ENCODE measurements around the gene DLD. TPM values are rescaled to one million over a fixed set of nuclear protein-coding genes. Genes with fewer than 3 reads are reported as not detected.
A peak's percentile ranks its signal among the peaks of the same experiment; 100 is the strongest.
"Not testable (repeated sequence)": the region's sequence is repeated elsewhere in the genome, so short reads cannot be mapped to it uniquely, and the experiment has no call there.

DLD gene
- total and polyA plus RNA-seq, 3 donors from 2014 or later = 50.2 to 63.7 (median 57.3) TPM

- Histone ChIP-seq H3K9me3 (no peaks in the 10 kb centered on the region), H3K36me3 (ENCODE audit: low read depth, missing control alignments) (no peaks in the 10 kb centered on the region), H3K4me1 (peaks cover 18% of the 10 kb centered on the region), H3K27ac (no peak overlapping the region), H3K27me3 (no peaks in the 10 kb centered on the region), H3K4me3 (no peak overlapping the region)
- 85 to 87% methylated on average over 10 of the region's 10 CpGs for WGBS, 2 donors
- TF ChIP-seq POLR2A (IDR thresholded peaks at IDR 0.05) = no peak
- TF ChIP-seq, protein P1, sequence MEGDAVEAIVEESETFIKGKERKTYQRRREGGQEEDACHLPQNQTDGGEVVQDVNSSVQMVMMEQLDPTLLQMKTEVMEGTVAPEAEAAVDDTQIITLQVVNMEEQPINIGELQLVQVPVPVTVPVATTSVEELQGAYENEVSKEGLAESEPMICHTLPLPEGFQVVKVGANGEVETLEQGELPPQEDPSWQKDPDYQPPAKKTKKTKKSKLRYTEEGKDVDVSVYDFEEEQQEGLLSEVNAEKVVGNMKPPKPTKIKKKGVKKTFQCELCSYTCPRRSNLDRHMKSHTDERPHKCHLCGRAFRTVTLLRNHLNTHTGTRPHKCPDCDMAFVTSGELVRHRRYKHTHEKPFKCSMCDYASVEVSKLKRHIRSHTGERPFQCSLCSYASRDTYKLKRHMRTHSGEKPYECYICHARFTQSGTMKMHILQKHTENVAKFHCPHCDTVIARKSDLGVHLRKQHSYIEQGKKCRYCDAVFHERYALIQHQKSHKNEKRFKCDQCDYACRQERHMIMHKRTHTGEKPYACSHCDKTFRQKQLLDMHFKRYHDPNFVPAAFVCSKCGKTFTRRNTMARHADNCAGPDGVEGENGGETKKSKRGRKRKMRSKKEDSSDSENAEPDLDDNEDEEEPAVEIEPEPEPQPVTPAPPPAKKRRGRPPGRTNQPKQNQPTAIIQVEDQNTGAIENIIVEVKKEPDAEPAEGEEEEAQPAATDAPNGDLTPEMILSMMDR (IDR thresholded peaks at IDR 0.05) = no peak
- intact Hi-C loops (cut with DNase I; ENCODE audit: low total_unique reads) = no loop called here
- no peak for DNase-seq
Observed at GRCh38 chr7:107953265-107953923, 62.4 kb downstream of the DLD start.

- Histone ChIP-seq H3K36me3 (ENCODE audit: low read depth, missing control alignments) (no peaks in the 10 kb centered on the region), H3K27ac (no peak overlapping the region), H3K27me3 (no peaks in the 10 kb centered on the region), H3K4me1 (peaks cover 22% of the 10 kb centered on the region), H3K9me3 (no peaks in the 10 kb centered on the region), H3K4me3 (no peak overlapping the region)
- WGBS, 2 donors = 74 to 80% methylated on average over 2 of the region's 2 CpGs
- intact Hi-C loops (cut with DNase I; ENCODE audit: low total_unique reads) = no loop called here
- DNase-seq = no peak
- TF ChIP-seq POLR2A (IDR thresholded peaks at IDR 0.05) = no peak
- TF ChIP-seq, protein P1 (IDR thresholded peaks at IDR 0.05) = no peak
Observed at GRCh38 chr7:107953924-107954303, 62.9 kb downstream of the DLD start.

- no peaks in the 10 kb centered on the region for H3K9me3 ChIP-seq
- H3K4me3 ChIP-seq = no peak overlapping the region
- no peaks in the 10 kb centered on the region for H3K36me3 ChIP-seq (ENCODE audit: low read depth, missing control alignments)
- peaks cover 24% of the 10 kb centered on the region for H3K4me1 ChIP-seq
- H3K27ac ChIP-seq = no peak overlapping the region
- intact Hi-C loops (cut with DNase I; ENCODE audit: low total_unique reads) = no loop called here
- H3K27me3 ChIP-seq = no peaks in the 10 kb centered on the region
- no peak for DNase-seq
- TF ChIP-seq POLR2A (IDR thresholded peaks at IDR 0.05) = no peak
- TF ChIP-seq, protein P1 (IDR thresholded peaks at IDR 0.05) = no peak
- WGBS, 2 donors = 67 to 87% methylated on average over 5 of the region's 5 CpGs
Observed at GRCh38 chr7:107955394-107955793, 64.4 kb downstream of the DLD start.

GRCh38 chr7:107956950-107957349, 66.0 kb downstream of the DLD start:
- H3K27me3 ChIP-seq; H3K36me3 ChIP-seq (ENCODE audit: low read depth, missing control alignments); DNase-seq; H3K9me3 ChIP-seq; H3K4me3 ChIP-seq; intact Hi-C loops (cut with DNase I; ENCODE audit: low total_unique reads): not testable (repeated sequence)
- Histone ChIP-seq H3K4me1 (peaks cover 24% of the 10 kb centered on the region), H3K27ac (peak overlapping the region; percentile 60 to 81)
- 86 to 90% methylated on average over 4 of the region's 4 CpGs for WGBS, 2 donors

DNA sequence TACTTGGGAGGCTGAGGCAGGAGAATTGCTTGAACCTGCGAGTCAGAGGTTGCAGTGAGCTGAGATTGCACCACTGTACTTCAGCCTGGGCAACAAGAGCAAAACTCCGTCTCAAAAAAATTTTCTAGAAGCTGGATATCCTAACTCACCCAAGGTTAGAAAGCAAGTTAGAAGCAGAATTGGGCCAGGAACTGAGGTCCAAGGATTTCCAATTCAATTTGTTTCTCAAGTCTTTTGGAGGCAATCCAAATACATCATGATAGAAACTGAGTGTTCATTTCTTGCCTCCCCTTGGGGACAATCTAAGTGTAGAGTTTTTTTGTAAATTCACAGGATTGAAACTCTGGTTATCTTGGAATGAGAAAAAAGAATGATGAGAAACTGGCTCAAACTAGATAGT, 66.5 kb downstream of the DLD start:
- intact Hi-C loops (cut with DNase I; ENCODE audit: low total_unique reads) = no loop called here
- Histone ChIP-seq H3K4me3 (no peak overlapping the region), H3K27me3 (no peaks in the 10 kb centered on the region), H3K36me3 (ENCODE audit: low read depth, missing control alignments) (no peaks in the 10 kb centered on the region), H3K27ac (peak overlapping the region; percentile 60 to 81), H3K9me3 (no peaks in the 10 kb centered on the region), H3K4me1 (peaks cover 22% of the 10 kb centered on the region)
- 54 to 56% methylated on average over 2 of the region's 2 CpGs for WGBS, 2 donors
- peak; percentile 40 for DNase-seq
- TF ChIP-seq POLR2A (IDR thresholded peaks at IDR 0.05) = no peak
- TF ChIP-seq, protein P1 (IDR thresholded peaks at IDR 0.05) = no peak

All from testis (tissue), 3 donors.